SU-DHL-6 (cell line): ENCODE measurements around the gene SPAST.

Experiments
- CTCF ChIP-seq: fragments of 200-600 bp; sonication (generic); IDR thresholded peaks from one replicate; pipeline ENCODE4 v1.5.1; 2017; ENCODE audit warnings: antibody characterized with exemption, mild to moderate bottlenecking, low read length, moderate library complexity; ENCODE audit not compliant: insufficient read depth, poor library complexity, severe bottlenecking
- EZH2phosphoT487 ChIP-seq: fragments of 200-600 bp; sonication (generic), shearing (Covaris generic); conservative IDR thresholded peaks from 2 replicates; pipeline ENCODE4 v1.6.1; 2018; ENCODE audit warnings: mild to moderate bottlenecking, antibody characterized with exemption, low read length, moderate library complexity, mixed read lengths

- no peak for TF ChIP-seq CTCF
- TF ChIP-seq EZH2phosphoT487 = no peak
Observed at GRCh38 chr2:32061430-32061829, 1.9 kb upstream of the SPAST start.
